Measurements from ENCODE around the gene BET1L. TPM values are rescaled to one million over a fixed set of nuclear protein-coding genes. Genes with fewer than 3 reads are reported as not detected.

BET1L gene, protein sequence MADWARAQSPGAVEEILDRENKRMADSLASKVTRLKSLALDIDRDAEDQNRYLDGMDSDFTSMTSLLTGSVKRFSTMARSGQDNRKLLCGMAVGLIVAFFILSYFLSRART
- 38.1 to 49.8 TPM (median 48.0 TPM) in 5 replicates for total RNA-seq (2022; extraction: Qiagen RNA extraction)

DNA sequence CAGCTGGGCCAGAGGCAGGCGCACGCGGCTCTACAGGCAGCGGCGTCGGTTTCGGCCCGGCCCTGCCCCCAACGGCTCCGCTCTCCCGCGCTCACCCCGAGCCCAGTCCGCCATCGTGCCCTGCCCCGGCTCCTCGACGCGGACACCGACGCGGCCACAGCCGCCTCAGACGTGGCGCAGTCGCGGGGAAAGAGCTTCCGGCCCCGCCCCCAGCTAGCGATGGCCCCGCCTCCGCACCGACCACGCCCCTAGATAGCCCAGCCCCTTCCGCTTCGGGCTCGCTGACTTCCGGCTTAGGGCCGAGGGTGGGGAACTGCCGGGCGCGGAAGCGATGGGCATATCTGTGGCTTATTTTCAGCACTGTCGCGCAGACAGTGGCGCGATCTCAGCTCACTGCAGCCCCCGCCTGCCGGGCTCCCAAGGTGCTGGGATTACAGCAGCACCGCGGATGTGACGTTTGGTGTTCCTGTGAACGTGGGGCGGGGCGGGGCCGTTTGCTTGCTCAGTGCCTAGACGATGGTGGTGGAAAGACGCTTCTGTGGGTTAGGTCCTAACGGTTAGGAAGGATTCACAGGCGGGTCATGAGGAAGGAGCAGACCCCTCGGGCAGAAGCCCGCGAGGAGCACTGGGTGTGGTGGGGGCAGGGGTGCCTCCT lies at the start of gene BET1L, which contains the start of gene RIC8A:
Gene BET1L (minus strand): TSS at position 192 of the 655 bp plus-strand sequence. CDS start 78 bp downstream, at position 114.
Gene RIC8A (plus strand): TSS at position 501 of the 655 bp plus-strand sequence. CDS start 1,147 bp downstream, outside the sequence.

DNA sequence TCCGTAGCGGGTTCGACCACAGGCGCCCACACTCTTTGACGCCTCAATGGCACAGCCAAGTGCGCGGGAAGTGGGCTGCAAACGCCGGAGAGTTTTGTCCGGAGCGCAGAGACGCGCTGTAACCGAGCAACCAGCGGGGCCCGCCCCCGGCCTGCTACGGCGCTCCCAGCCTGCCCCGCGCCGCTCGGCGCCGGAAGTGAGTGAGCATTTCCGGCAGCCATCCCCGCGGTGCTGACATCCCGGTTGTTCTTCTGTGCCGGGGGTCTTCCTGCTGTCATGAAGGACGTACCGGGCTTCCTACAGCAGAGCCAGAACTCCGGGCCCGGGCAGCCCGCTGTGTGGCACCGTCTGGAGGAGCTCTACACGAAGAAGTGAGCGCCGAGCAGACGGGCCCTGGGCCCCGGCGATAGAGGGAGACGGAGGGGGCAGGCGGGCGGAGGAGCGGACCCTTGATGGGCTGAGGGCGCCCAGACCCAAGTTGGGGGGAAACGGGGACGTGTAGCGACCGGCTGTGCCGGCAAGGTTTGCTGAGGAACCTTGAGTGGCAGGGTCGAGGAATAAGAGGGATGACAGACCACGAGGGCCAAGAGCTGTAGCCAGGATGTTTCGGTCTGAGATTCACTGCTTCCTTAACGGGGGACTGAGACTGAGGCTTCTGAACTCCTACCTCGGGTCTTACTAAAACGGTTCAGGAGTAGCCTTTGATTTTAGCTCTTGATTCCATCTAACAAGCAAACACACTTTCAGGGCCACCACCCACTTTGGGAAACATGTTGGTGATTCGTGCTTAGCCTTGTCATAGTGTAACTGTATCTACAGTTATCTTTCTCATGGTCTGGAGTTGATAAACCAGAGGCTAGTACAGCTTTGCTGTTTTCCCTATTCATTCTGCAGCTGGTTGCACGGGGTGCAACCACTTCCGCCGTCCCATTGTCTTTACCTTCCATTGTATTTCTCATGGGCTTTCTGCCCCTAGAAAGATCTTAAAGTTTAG lies 29.9 kb upstream of the BET1L start, which contains the start of gene PSMD13:
Gene PSMD13 (plus strand): TSS at position 203 of the 994 bp plus-strand sequence. CDS start 74 bp downstream, at position 277.

DNA sequence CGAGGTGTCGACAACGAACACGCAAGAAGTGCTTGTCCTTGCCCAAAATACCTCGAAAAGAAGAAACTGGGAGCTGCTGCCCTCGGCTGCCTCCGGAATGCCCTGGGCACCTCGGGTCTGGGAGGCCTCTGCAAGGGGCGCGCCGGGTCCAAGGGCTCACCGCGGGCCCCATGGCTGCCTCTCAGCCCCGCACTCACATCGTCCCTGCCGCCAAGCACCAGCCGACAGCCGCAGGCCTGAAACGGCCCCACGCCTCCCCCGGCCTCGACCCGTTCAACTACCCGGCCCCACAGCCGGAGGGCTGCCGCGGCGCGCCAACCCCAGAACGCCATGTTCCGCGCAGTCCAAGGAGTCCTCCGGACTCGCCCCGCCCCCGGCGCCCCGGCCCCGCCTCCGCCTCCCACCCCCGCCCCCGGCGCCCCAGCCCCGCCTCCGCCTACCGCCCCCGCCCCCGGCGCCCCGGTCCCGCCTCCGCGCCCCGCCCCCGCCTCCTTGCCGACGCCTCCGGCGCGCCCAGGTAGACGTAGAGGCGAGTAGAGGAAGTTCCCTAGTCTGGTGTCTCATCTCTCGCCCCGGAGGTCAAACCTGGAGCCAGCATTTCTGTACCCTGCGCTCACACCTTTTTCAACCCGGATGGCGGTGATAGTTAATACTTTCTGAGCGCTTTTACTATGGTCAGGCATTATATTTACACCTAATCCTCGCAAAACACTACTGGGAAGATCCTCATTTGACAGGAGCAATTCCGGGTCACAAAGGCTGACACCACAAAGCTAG lies 29.0 kb upstream of the BET1L start, which contains the start of gene SIRT3:
Gene SIRT3 (minus strand): TSS at position 346 of the 777 bp plus-strand sequence. CDS start 14 bp downstream, at position 332.

DNA sequence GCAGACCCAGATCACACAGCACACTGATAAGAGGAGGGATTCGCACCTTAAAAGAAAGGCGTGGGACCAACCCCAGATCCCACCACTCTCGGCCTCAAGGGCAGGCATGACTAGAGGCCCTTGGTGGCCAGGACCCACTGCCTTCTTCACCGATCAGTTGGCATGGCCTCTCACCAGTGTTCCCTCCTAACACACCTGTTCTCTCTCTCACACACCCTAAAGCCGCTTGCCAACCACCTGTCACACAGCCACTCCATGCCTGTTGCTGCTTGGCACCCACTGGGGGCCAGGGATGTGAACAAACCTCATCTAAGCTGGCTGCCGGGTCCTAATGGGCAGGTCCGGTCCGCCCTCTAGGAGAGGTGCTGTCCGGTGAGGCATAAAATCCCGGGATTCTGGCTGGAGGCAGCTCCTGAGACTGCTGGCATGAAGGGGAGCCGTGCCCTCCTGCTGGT lies 14.5 kb downstream of the BET1L start, which contains the start of gene SCGB1C1:
Gene SCGB1C1 (plus strand): TSS at position 405 of the 455 bp plus-strand sequence. CDS start 22 bp downstream, at position 427.

Other genes starting within 250 kb of the BET1L start
- gene SCGB1C1, start 14.3 kb downstream of the BET1L start, total RNA-seq (2022; extraction: Qiagen RNA extraction) = not detected in 5 replicates
- 116 to 126 TPM (median 121 TPM) in 5 replicates for gene RIC8A, start 309 bp upstream of the BET1L start, total RNA-seq (2022; extraction: Qiagen RNA extraction)
- 14.4 to 22.0 TPM (median 20.6 TPM) in 5 replicates for gene SIRT3, start 28.9 kb upstream of the BET1L start, total RNA-seq (2022; extraction: Qiagen RNA extraction)
- gene PSMD13, start 29.6 kb upstream of the BET1L start, total RNA-seq (2022; extraction: Qiagen RNA extraction) = 168 to 196 TPM (median 173 TPM) in 5 replicates
- not detected in 5 replicates for gene NLRP6, start 71.0 kb upstream of the BET1L start, total RNA-seq (2022; extraction: Qiagen RNA extraction)
- gene PGGHG, start 81.7 kb upstream of the BET1L start, total RNA-seq (2022; extraction: Qiagen RNA extraction) = 7.1 to 15.7 TPM (median 12.5 TPM) in 5 replicates
- not detected in 5 replicates for gene IFITM5, start 92.1 kb upstream of the BET1L start, total RNA-seq (2022; extraction: Qiagen RNA extraction)
- 59.0 to 71.7 TPM (median 65.6 TPM) in 5 replicates for gene IFITM2, start 100.4 kb upstream of the BET1L start, total RNA-seq (2022; extraction: Qiagen RNA extraction)
- gene IFITM1, start 106.6 kb upstream of the BET1L start, total RNA-seq (2022; extraction: Qiagen RNA extraction) = 0.22 to 0.64 TPM (median 0.39 TPM) in 5 replicates
- gene IFITM3, start 113.5 kb upstream of the BET1L start, total RNA-seq (2022; extraction: Qiagen RNA extraction) = 18.8 to 35.6 TPM (median 29.9 TPM) in 5 replicates
- gene B4GALNT4, start 162.1 kb upstream of the BET1L start, total RNA-seq (2022; extraction: Qiagen RNA extraction) = 11.1 to 25.3 TPM (median 20.4 TPM) in 5 replicates
- 26.3 to 41.8 TPM (median 39.9 TPM) in 5 replicates for gene PKP3, start 186.8 kb upstream of the BET1L start, total RNA-seq (2022; extraction: Qiagen RNA extraction)
- 55.4 to 103 TPM (median 98.4 TPM) in 5 replicates for gene SIGIRR, start 207.6 kb upstream of the BET1L start, total RNA-seq (2022; extraction: Qiagen RNA extraction)
- gene ANO9, start 234.6 kb upstream of the BET1L start, total RNA-seq (2022; extraction: Qiagen RNA extraction) = 0.55 to 1.8 TPM (median 1.0 TPM) in 5 replicates
- gene PTDSS2, start 242.9 kb upstream of the BET1L start, total RNA-seq (2022; extraction: Qiagen RNA extraction) = 35.2 to 48.7 TPM (median 46.0 TPM) in 5 replicates